ENCODE measurements around the gene C1QTNF6.

Gene C1QTNF6

GRCh38 chr22:37150701-37151100 is 37.3 kb downstream of the C1QTNF6 start:
- no peak for DNase-seq
- Histone ChIP-seq H2BK12ac (ENCODE audit: low read length in 2 of 2) (no peak overlapping the region), H3K4me1 (ENCODE audit: control insufficient read depth, insufficient read depth, low read depth, low read length) (peaks cover 4% of the 10 kb centered on the region), H2BK5ac (ENCODE audit: low read depth, low read length, poor library complexity, severe bottlenecking) (no peak overlapping the region), H3K9ac (ENCODE audit: low read length) (no peak overlapping the region), H2AK5ac (ENCODE audit: low read length, severe bottlenecking) (no peak overlapping the region), H4K8ac (ENCODE audit: low read length) (no peak overlapping the region), H3K4me2 (ENCODE audit: low read length, poor library complexity, severe bottlenecking) (no peak overlapping the region), H3K36me3 (ENCODE audit: control insufficient read depth in 1 of 2, insufficient read depth in 2 of 2, low read depth in 1 of 2, low read length in 2 of 2) (no peaks in the 10 kb centered on the region), H3K9me3 (ENCODE audit: control insufficient read depth, low read length) (peaks cover 11% of the 10 kb centered on the region), H2AFZ (ENCODE audit: low read depth, low read length) (no peak overlapping the region), H3K18ac (ENCODE audit: low read depth in 1 of 2, low read length in 2 of 2) (no peak overlapping the region), H4K91ac (ENCODE audit: low read length) (no peak overlapping the region), H3K4ac (ENCODE audit: low read depth in 1 of 2, low read length in 2 of 2) (no peak overlapping the region), H3K4me3 (ENCODE audit: insufficient read depth in 1 of 2, low read depth in 1 of 2, low read length in 2 of 2) (no peak overlapping the region), H2BK15ac (ENCODE audit: low read depth, poor library complexity, severe bottlenecking) (no peak overlapping the region), H3K23ac (ENCODE audit: low read length in 2 of 2) (no peak overlapping the region), H3K14ac (ENCODE audit: low read length in 2 of 2) (no peak overlapping the region), H3K79me1 (replicated peaks; ENCODE audit: low read length, poor library complexity, severe bottlenecking) (no peaks in the 10 kb centered on the region), H3K27ac (ENCODE audit: low read length, poor library complexity, severe bottlenecking) (no peak overlapping the region), H3K27me3 (ENCODE audit: control insufficient read depth in 1 of 2, insufficient read depth in 1 of 2, low read length in 2 of 2) (peaks cover 18 to 64% of the 10 kb centered on the region in 2 experiments), H2BK120ac (ENCODE audit: low read depth, low read length) (no peak overlapping the region)

GRCh38 chr22:37148742-37149665 is 39.0 kb downstream of the C1QTNF6 start:
- H3K9me3 ChIP-seq (ENCODE audit: control insufficient read depth, low read length) = peaks cover 6% of the 10 kb centered on the region
- no peak overlapping the region for H2BK5ac ChIP-seq (ENCODE audit: low read depth, low read length, poor library complexity, severe bottlenecking)
- no peak overlapping the region for H2BK15ac ChIP-seq (ENCODE audit: low read depth, poor library complexity, severe bottlenecking)
- H3K4ac ChIP-seq (ENCODE audit: low read depth in 1 of 2, low read length in 2 of 2) = peak overlapping the region in 1 of 2 experiments; percentile 33
- peak overlapping the region; percentile 28 for H4K91ac ChIP-seq (ENCODE audit: low read length)
- peaks cover 3% of the 10 kb centered on the region for H3K4me1 ChIP-seq (ENCODE audit: control insufficient read depth, insufficient read depth, low read depth, low read length)
- H3K14ac ChIP-seq (ENCODE audit: low read length in 2 of 2) = peak overlapping the region in 1 of 2 experiments; percentile 39
- no peak overlapping the region for H2BK120ac ChIP-seq (ENCODE audit: low read depth, low read length)
- no peak overlapping the region for H3K4me3 ChIP-seq (ENCODE audit: insufficient read depth in 1 of 2, low read depth in 1 of 2, low read length in 2 of 2)
- H3K18ac ChIP-seq (ENCODE audit: low read depth in 1 of 2, low read length in 2 of 2) = peak overlapping the region in 1 of 2 experiments; percentile 42
- WGBS = 96% methylated on average over 12 of the region's 17 CpGs
- no peak overlapping the region for H3K27ac ChIP-seq (ENCODE audit: low read length, poor library complexity, severe bottlenecking)
- H3K9ac ChIP-seq (ENCODE audit: low read length) = no peak overlapping the region
- peak overlapping the region; percentile 23 for H2AFZ ChIP-seq (ENCODE audit: low read depth, low read length)
- no peak overlapping the region for H4K8ac ChIP-seq (ENCODE audit: low read length)
- peaks cover 20 to 80% of the 10 kb centered on the region in 2 experiments for H3K27me3 ChIP-seq (ENCODE audit: control insufficient read depth in 1 of 2, insufficient read depth in 1 of 2, low read length in 2 of 2)
- no peaks in the 10 kb centered on the region for H3K36me3 ChIP-seq (ENCODE audit: control insufficient read depth in 1 of 2, insufficient read depth in 2 of 2, low read depth in 1 of 2, low read length in 2 of 2)
- H3K79me1 ChIP-seq (replicated peaks; ENCODE audit: low read length, poor library complexity, severe bottlenecking) = no peaks in the 10 kb centered on the region
- peak overlapping the region in 1 of 2 experiments; percentile 67 for H2BK12ac ChIP-seq (ENCODE audit: low read length in 2 of 2)
- no peak overlapping the region for H3K23ac ChIP-seq (ENCODE audit: low read length in 2 of 2)
- H3K4me2 ChIP-seq (ENCODE audit: low read length, poor library complexity, severe bottlenecking) = no peak overlapping the region
- no peak overlapping the region for H2AK5ac ChIP-seq (ENCODE audit: low read length, severe bottlenecking)
- DNase-seq = no peak

GRCh38 chr22:37148031-37148651 is 39.9 kb downstream of the C1QTNF6 start:
- Histone ChIP-seq H3K14ac (ENCODE audit: low read length in 2 of 2) (peak overlapping the region in 1 of 2 experiments; percentile 30), H3K9me3 (ENCODE audit: control insufficient read depth, low read length) (peaks cover 6% of the 10 kb centered on the region), H3K4ac (ENCODE audit: low read depth in 1 of 2, low read length in 2 of 2) (no peak overlapping the region), H3K18ac (ENCODE audit: low read depth in 1 of 2, low read length in 2 of 2) (no peak overlapping the region), H2AFZ (ENCODE audit: low read depth, low read length) (no peak overlapping the region), H2BK5ac (ENCODE audit: low read depth, low read length, poor library complexity, severe bottlenecking) (no peak overlapping the region), H3K27ac (ENCODE audit: low read length, poor library complexity, severe bottlenecking) (no peak overlapping the region), H3K27me3 (ENCODE audit: control insufficient read depth in 1 of 2, insufficient read depth in 1 of 2, low read length in 2 of 2) (peaks cover 20 to 85% of the 10 kb centered on the region in 2 experiments), H3K4me3 (ENCODE audit: insufficient read depth in 1 of 2, low read depth in 1 of 2, low read length in 2 of 2) (no peak overlapping the region), H3K4me2 (ENCODE audit: low read length, poor library complexity, severe bottlenecking) (no peak overlapping the region), H3K9ac (ENCODE audit: low read length) (no peak overlapping the region), H3K4me1 (ENCODE audit: control insufficient read depth, insufficient read depth, low read depth, low read length) (peaks cover 3% of the 10 kb centered on the region), H3K23ac (ENCODE audit: low read length in 2 of 2) (no peak overlapping the region), H2AK5ac (ENCODE audit: low read length, severe bottlenecking) (no peak overlapping the region), H4K91ac (ENCODE audit: low read length) (no peak overlapping the region), H3K79me1 (replicated peaks; ENCODE audit: low read length, poor library complexity, severe bottlenecking) (no peaks in the 10 kb centered on the region), H2BK15ac (ENCODE audit: low read depth, poor library complexity, severe bottlenecking) (no peak overlapping the region), H3K36me3 (ENCODE audit: control insufficient read depth in 1 of 2, insufficient read depth in 2 of 2, low read depth in 1 of 2, low read length in 2 of 2) (no peaks in the 10 kb centered on the region), H2BK120ac (ENCODE audit: low read depth, low read length) (no peak overlapping the region), H4K8ac (ENCODE audit: low read length) (no peak overlapping the region), H2BK12ac (ENCODE audit: low read length in 2 of 2) (no peak overlapping the region)
- DNase-seq = no peak
- 78% methylated on average over 17 of the region's 17 CpGs for WGBS
